T-helper 17 cell (primary cell): ENCODE results near the gene AKAP8L. TPM values are rescaled to one million over a fixed set of nuclear protein-coding genes. Genes with fewer than 3 reads are reported as not detected.
A peak's percentile ranks its signal among the peaks of the same experiment; 100 is the strongest.
"Not testable (repeated sequence)": the region's sequence is repeated elsewhere in the genome, so short reads cannot be mapped to it uniquely, and the experiment has no call there.

Experiments used
- ATAC-seq: fragments of 150-1000 bp; cut with Tn5 transposase; 2 replicates; pipeline ENCODE4 v1.10.0; 2021; ENCODE audit warnings: mild to moderate bottlenecking, moderate library complexity
- DNase-seq, 3 donors: peaks; one replicate each; pipeline versions ENCODE4 v3.0.0 to v3.0.0-alpha.2; 2020 to 2021
- H3K9me3 ChIP-seq: one replicate; pipeline ENCODE4 v1.7.0; 2013; ENCODE audit warnings: low read length, mild to moderate bottlenecking; ENCODE audit not compliant: control insufficient read depth, poor library complexity, severe bottlenecking
- H3K27ac Mint-ChIP-seq: one replicate; pipeline ENCODE4 v1.8.0; 2022; ENCODE audit warnings: mild to moderate bottlenecking, moderate library complexity, mixed read lengths
- H3K27me3 Mint-ChIP-seq: one replicate; pipeline ENCODE4 v1.8.0; 2022; ENCODE audit warnings: mixed read lengths
- H3K36me3 Mint-ChIP-seq: one replicate; pipeline ENCODE4 v1.8.0; 2022; ENCODE audit warnings: low read depth, mixed read lengths
- H3K4me1 Mint-ChIP-seq: one replicate; pipeline ENCODE4 v1.8.0; 2022; ENCODE audit warnings: mild to moderate bottlenecking, mixed read lengths
- H3K4me3 Mint-ChIP-seq: one replicate; pipeline ENCODE4 v1.8.0; 2022; ENCODE audit warnings: mild to moderate bottlenecking, moderate library complexity, mixed read lengths
- total RNA-seq, 4 donors: library from RNA in 2 of 4; stranded (reverse) in 2 of 4; gene quantifications; one replicate each; pipeline ENCODE4 v1.2.3 and lab custom pipeline; 2022 to 2026

The AKAP8L gene
- total RNA-seq, 2 donors from 2014 or later, result 116 to 123 TPM

- H3K4me1 Mint-ChIP-seq, result peaks cover 9% of the 10 kb centered on the region
- no peak overlapping the region for H3K27ac Mint-ChIP-seq
- no peaks in the 10 kb centered on the region for H3K36me3 Mint-ChIP-seq
- no peaks in the 10 kb centered on the region for H3K9me3 ChIP-seq
- ATAC-seq (no peak), DNase-seq (no peak)
- no peaks in the 10 kb centered on the region for H3K27me3 Mint-ChIP-seq
- no peak overlapping the region for H3K4me3 Mint-ChIP-seq
Measured at GRCh38 chr19:15371119-15371518, 47.7 kb downstream of the AKAP8L start.

GRCh38 chr19:15369594-15369891 lies 49.2 kb downstream of the AKAP8L start:
- no peak overlapping the region for H3K27ac Mint-ChIP-seq
- H3K4me1 Mint-ChIP-seq, result peaks cover 8% of the 10 kb centered on the region

GRCh38 chr19:15368798-15369593 lies 49.8 kb downstream of the AKAP8L start:
- ATAC-seq (no peak), DNase-seq (no peak)
- Mint-ChIP-seq H3K27ac (no peak overlapping the region), H3K4me3 (no peak overlapping the region), H3K27me3 (no peaks in the 10 kb centered on the region), H3K36me3 (no peaks in the 10 kb centered on the region), H3K4me1 (peaks cover 6% of the 10 kb centered on the region)
- H3K9me3 ChIP-seq, result no peaks in the 10 kb centered on the region

More at GRCh38 chr19:15369594-15369891, 49.2 kb downstream of the AKAP8L start:
- Mint-ChIP-seq H3K27me3 (no peaks in the 10 kb centered on the region), H3K36me3 (no peaks in the 10 kb centered on the region), H3K4me3 (no peak overlapping the region)
- H3K9me3 ChIP-seq, result no peaks in the 10 kb centered on the region
- ATAC-seq (no peak), DNase-seq (no peak)

- Mint-ChIP-seq H3K27me3 (no peaks in the 10 kb centered on the region), H3K27ac (no peak overlapping the region), H3K4me1 (peaks cover under 1% of the 10 kb centered on the region), H3K4me3 (no peak overlapping the region), H3K36me3 (peaks cover 2% of the 10 kb centered on the region)
- DNase-seq (no peak), ATAC-seq (no peak)
- H3K9me3 ChIP-seq, result no peaks in the 10 kb centered on the region
Measured at GRCh38 chr19:15368051-15368632, 50.6 kb downstream of the AKAP8L start.

- H3K27me3 Mint-ChIP-seq, result no peaks in the 10 kb centered on the region
- no peaks in the 10 kb centered on the region for H3K4me1 Mint-ChIP-seq
- H3K9me3 ChIP-seq, result no peaks in the 10 kb centered on the region
- no peak overlapping the region for H3K4me3 Mint-ChIP-seq
- ATAC-seq, result no peak
- H3K27ac Mint-ChIP-seq, result no peak overlapping the region
- H3K36me3 Mint-ChIP-seq, result peaks cover 2% of the 10 kb centered on the region
- no peak for DNase-seq
Measured at GRCh38 chr19:15367439-15367838, 51.3 kb downstream of the AKAP8L start.

GRCh38 chr19:15365264-15365663 lies 53.5 kb downstream of the AKAP8L start:
- Mint-ChIP-seq H3K27ac (peak overlapping the region; percentile 11), H3K4me1 (no peaks in the 10 kb centered on the region), H3K27me3 (no peaks in the 10 kb centered on the region), H3K4me3 (no peak overlapping the region), H3K36me3 (peaks cover 2% of the 10 kb centered on the region)
- peak; percentile 19 for ATAC-seq
- no peak for DNase-seq
- no peaks in the 10 kb centered on the region for H3K9me3 ChIP-seq

- H3K27ac Mint-ChIP-seq, H3K9me3 ChIP-seq, H3K4me3 Mint-ChIP-seq, H3K36me3 Mint-ChIP-seq, DNase-seq, H3K4me1 Mint-ChIP-seq, ATAC-seq, H3K27me3 Mint-ChIP-seq: not testable (repeated sequence)
Measured at GRCh38 chr19:15363791-15364190, 55.0 kb downstream of the AKAP8L start.

- H3K27ac Mint-ChIP-seq, H3K9me3 ChIP-seq, ATAC-seq, DNase-seq, H3K4me1 Mint-ChIP-seq, H3K36me3 Mint-ChIP-seq, H3K27me3 Mint-ChIP-seq, H3K4me3 Mint-ChIP-seq: not testable (repeated sequence)
Measured at GRCh38 chr19:15363048-15363447, 55.7 kb downstream of the AKAP8L start.

- H3K27ac Mint-ChIP-seq, result peak overlapping the region; percentile 75
- H3K4me1 Mint-ChIP-seq, DNase-seq, H3K27me3 Mint-ChIP-seq, H3K9me3 ChIP-seq, H3K36me3 Mint-ChIP-seq: not testable (repeated sequence)
- peak overlapping the region; percentile 31 for H3K4me3 Mint-ChIP-seq
- ATAC-seq, result peak; percentile 51
Measured at GRCh38 chr19:15360015-15360414, 58.8 kb downstream of the AKAP8L start.

- no peak for DNase-seq
- Mint-ChIP-seq H3K4me3 (no peak overlapping the region), H3K4me1 (no peaks in the 10 kb centered on the region), H3K27ac (peak overlapping the region; percentile 75), H3K36me3 (peaks cover 7% of the 10 kb centered on the region), H3K27me3 (no peaks in the 10 kb centered on the region)
- ATAC-seq, result no peak
- H3K9me3 ChIP-seq, result no peaks in the 10 kb centered on the region
Measured at GRCh38 chr19:15358918-15359317, 59.9 kb downstream of the AKAP8L start.

- Mint-ChIP-seq H3K36me3 (peaks cover 5% of the 10 kb centered on the region), H3K27ac (no peak overlapping the region), H3K4me1 (no peaks in the 10 kb centered on the region), H3K4me3 (no peak overlapping the region), H3K27me3 (no peaks in the 10 kb centered on the region)
- ATAC-seq (no peak), DNase-seq (no peak)
- H3K9me3 ChIP-seq, result no peaks in the 10 kb centered on the region
Measured at GRCh38 chr19:15357906-15358305, 60.9 kb downstream of the AKAP8L start.

- ATAC-seq, result no peak
- H3K27me3 Mint-ChIP-seq, result no peaks in the 10 kb centered on the region
- H3K4me3 Mint-ChIP-seq, result no peak overlapping the region
- H3K9me3 ChIP-seq, result no peaks in the 10 kb centered on the region
- no peaks in the 10 kb centered on the region for H3K4me1 Mint-ChIP-seq
- no peak for DNase-seq
- peaks cover 5% of the 10 kb centered on the region for H3K36me3 Mint-ChIP-seq
- H3K27ac Mint-ChIP-seq, result peak overlapping the region; percentile 34
Measured at GRCh38 chr19:15354566-15355296, 64.1 kb downstream of the AKAP8L start.

- Mint-ChIP-seq H3K36me3 (peaks cover 5% of the 10 kb centered on the region), H3K4me3 (peak overlapping the region; percentile 7), H3K27me3 (no peaks in the 10 kb centered on the region), H3K4me1 (no peaks in the 10 kb centered on the region), H3K27ac (peak overlapping the region; percentile 34)
- no peak for ATAC-seq
- no peaks in the 10 kb centered on the region for H3K9me3 ChIP-seq
- no peak for DNase-seq
Measured at GRCh38 chr19:15353908-15354307, 64.9 kb downstream of the AKAP8L start.
